Trophoblast cell (in vitro differentiated cells and primary cell): ENCODE data around the gene CYP46A1.

ENCODE experiments used
- DNase-seq, 2 donors: peaks; one replicate each; pipeline ENCODE4 v3.0.0-alpha.2; 2016
- H2AFZ ChIP-seq: 2 replicates; pipeline ENCODE4 v1.6.1; 2013; ENCODE audit warnings: low read length, moderate library complexity, mild to moderate bottlenecking; ENCODE audit not compliant: insufficient read depth, poor library complexity
- H2AK5ac ChIP-seq: 2 replicates; pipeline ENCODE4 v1.6.1; 2013; ENCODE audit warnings: mild to moderate bottlenecking, low read length
- H2BK120ac ChIP-seq: 2 replicates; pipeline ENCODE4 v1.6.1; 2013; ENCODE audit warnings: low read length, mild to moderate bottlenecking, moderate library complexity; ENCODE audit not compliant: insufficient read depth, poor library complexity
- H2BK12ac ChIP-seq: 2 replicates; pipeline ENCODE4 v1.6.1; 2013; ENCODE audit warnings: mild to moderate bottlenecking, low read length, moderate library complexity
- H2BK5ac ChIP-seq: 2 replicates; pipeline ENCODE4 v1.6.1; 2013; ENCODE audit warnings: low read length, low read depth, moderate library complexity, mild to moderate bottlenecking; ENCODE audit not compliant: poor library complexity
- H3K14ac ChIP-seq: 2 replicates; pipeline ENCODE4 v1.6.1; 2013; ENCODE audit warnings: mild to moderate bottlenecking, low read length
- H3K18ac ChIP-seq: 2 replicates; pipeline ENCODE4 v1.6.1; 2013; ENCODE audit warnings: mild to moderate bottlenecking, low read length
- H3K23ac ChIP-seq: 2 replicates; pipeline ENCODE4 v1.6.1; 2013; ENCODE audit warnings: low read length
- H3K27ac ChIP-seq: 2 replicates; pipeline ENCODE4 v1.5.1; 2013; ENCODE audit warnings: low read depth, mild to moderate bottlenecking, inconsistent platforms, low read length, moderate library complexity
- H3K27me3 ChIP-seq: 2 replicates; pipeline ENCODE4 v1.6.1; 2013; ENCODE audit warnings: inconsistent platforms, mild to moderate bottlenecking, low read length, moderate library complexity; ENCODE audit not compliant: insufficient read depth
- H3K36me3 ChIP-seq, 2 experiments: 1 replicate in 1 of 2; 2 replicates in 1 of 2; pipeline ENCODE4 v1.6.1; 2013; ENCODE audit warnings: low read length in 2 of 2, mild to moderate bottlenecking in 2 of 2, moderate library complexity in 1 of 2; ENCODE audit not compliant: insufficient read depth in 2 of 2, control insufficient read depth in 1 of 2
- H3K4ac ChIP-seq: 2 replicates; pipeline ENCODE4 v1.6.1; 2013; ENCODE audit warnings: low read depth, mild to moderate bottlenecking, low read length, moderate library complexity
- H3K4me1 ChIP-seq, 2 experiments: 1 replicate in 1 of 2; 2 replicates in 1 of 2; pipeline ENCODE4 v1.6.1; 2013; ENCODE audit warnings: low read length in 2 of 2, mild to moderate bottlenecking in 2 of 2, moderate library complexity in 1 of 2; ENCODE audit not compliant: insufficient read depth in 2 of 2, control insufficient read depth in 1 of 2
- H3K4me2 ChIP-seq: 2 replicates; pipeline ENCODE4 v1.6.1; 2013; ENCODE audit warnings: inconsistent platforms, mild to moderate bottlenecking, low read length, moderate library complexity
- H3K4me3 ChIP-seq: 2 replicates; pipeline ENCODE4 v1.5.1; 2013; ENCODE audit warnings: mild to moderate bottlenecking, low read depth, low read length, inconsistent platforms
- H3K79me1 ChIP-seq: one replicate; pipeline ENCODE4 v1.6.1; 2013; ENCODE audit warnings: low read length
- H3K79me2 ChIP-seq: 2 replicates; pipeline ENCODE4 v1.6.1; 2013; ENCODE audit warnings: low read length, mild to moderate bottlenecking; ENCODE audit not compliant: control insufficient read depth, insufficient read depth, poor library complexity
- H3K9ac ChIP-seq: 2 replicates; pipeline ENCODE4 v1.6.1; 2013; ENCODE audit warnings: mild to moderate bottlenecking, low read length
- H3K9me3 ChIP-seq: 2 replicates; pipeline ENCODE4 v1.6.1; 2013; ENCODE audit warnings: low read depth, mild to moderate bottlenecking, control low read depth, inconsistent platforms, low read length; ENCODE audit not compliant: insufficient read depth
- H4K12ac ChIP-seq: 2 replicates; pipeline ENCODE4 v1.6.1; 2013; ENCODE audit warnings: low read depth, mild to moderate bottlenecking, low read length, moderate library complexity
- H4K8ac ChIP-seq: 2 replicates; pipeline ENCODE4 v1.6.1; 2013; ENCODE audit warnings: low read depth, mild to moderate bottlenecking, low read length, moderate library complexity
- H4K91ac ChIP-seq: one replicate; pipeline ENCODE4 v1.6.1; 2013; ENCODE audit warnings: low read depth, mild to moderate bottlenecking, low read length, moderate library complexity
- WGBS: extraction: QIAGEN DNeasy Blood & Tissue Kit; methylation state at CpG from one replicate; pipeline ENCODE4 v1.1.7; 2013; ENCODE audit warnings: missing lambda C conversion rate; ENCODE audit not compliant: insufficient read length, insufficient coverage; ENCODE audit errors: extremely low coverage; 5-methylcytosine and 5-hydroxymethylcytosine counted together

The CYP46A1 gene

GRCh38 chr14:99698642-99699041, 14.5 kb downstream of the CYP46A1 start:
- H3K4me2 ChIP-seq, result no peak overlapping the region
- peaks cover 6 to 14% of the 10 kb centered on the region in 2 experiments for H3K4me1 ChIP-seq
- H4K91ac ChIP-seq, result no peak overlapping the region
- H3K79me2 ChIP-seq, result no peaks in the 10 kb centered on the region
- no peaks in the 10 kb centered on the region for H3K27me3 ChIP-seq
- H2AFZ ChIP-seq, result no peak overlapping the region
- peaks cover 2% of the 10 kb centered on the region for H3K79me1 ChIP-seq
- H3K18ac ChIP-seq, result no peak overlapping the region
- H4K8ac ChIP-seq, result no peak overlapping the region
- no peak overlapping the region for H3K27ac ChIP-seq
- H3K14ac ChIP-seq, result no peak overlapping the region
- peaks cover 3% of the 10 kb centered on the region for H3K9me3 ChIP-seq
- no peak for DNase-seq
- H4K12ac ChIP-seq, result no peak overlapping the region
- no peak overlapping the region for H3K23ac ChIP-seq
- H2AK5ac ChIP-seq, result no peak overlapping the region
- no peaks in the 10 kb centered on the region for H3K36me3 ChIP-seq
- no peak overlapping the region for H3K9ac ChIP-seq
- no CpG with 5 or more reads among the region's 5 CpGs for WGBS
- H2BK12ac ChIP-seq, result no peak overlapping the region
- no peak overlapping the region for H2BK5ac ChIP-seq
- no peak overlapping the region for H3K4ac ChIP-seq
- H3K4me3 ChIP-seq, result no peak overlapping the region
- no peak overlapping the region for H2BK120ac ChIP-seq

GRCh38 chr14:99699085-99699760, 15.1 kb downstream of the CYP46A1 start:
- no peak overlapping the region for H3K9ac ChIP-seq
- H4K12ac ChIP-seq, result no peak overlapping the region
- H3K9me3 ChIP-seq, result peaks cover 5% of the 10 kb centered on the region
- H3K14ac ChIP-seq, result no peak overlapping the region
- no peak overlapping the region for H4K91ac ChIP-seq
- H2BK5ac ChIP-seq, result no peak overlapping the region
- no peak overlapping the region for H3K4ac ChIP-seq
- no peak overlapping the region for H4K8ac ChIP-seq
- H3K4me2 ChIP-seq, result no peak overlapping the region
- no peaks in the 10 kb centered on the region for H3K27me3 ChIP-seq
- WGBS, result no CpG with 5 or more reads among the region's 12 CpGs
- no peak overlapping the region for H3K18ac ChIP-seq
- peaks cover 2% of the 10 kb centered on the region for H3K79me1 ChIP-seq
- H2AK5ac ChIP-seq, result no peak overlapping the region
- H3K4me1 ChIP-seq, result peaks cover 6 to 14% of the 10 kb centered on the region in 2 experiments
- H2BK12ac ChIP-seq, result no peak overlapping the region
- no peak overlapping the region for H3K4me3 ChIP-seq
- no peaks in the 10 kb centered on the region for H3K36me3 ChIP-seq
- H3K27ac ChIP-seq, result no peak overlapping the region
- no peak overlapping the region for H2AFZ ChIP-seq
- no peak overlapping the region for H3K23ac ChIP-seq
- DNase-seq, result no peak
- H3K79me2 ChIP-seq, result no peaks in the 10 kb centered on the region
- H2BK120ac ChIP-seq, result no peak overlapping the region

GRCh38 chr14:99699861-99700260, 15.8 kb downstream of the CYP46A1 start:
- Histone ChIP-seq H3K27me3 (no peaks in the 10 kb centered on the region), H3K4me1 (peaks cover 6 to 14% of the 10 kb centered on the region in 2 experiments)

GRCh38 chr14:99700379-99700778, 16.3 kb downstream of the CYP46A1 start:
- H3K4me3 ChIP-seq, result no peak overlapping the region
- no peak for DNase-seq
- no peak overlapping the region for H3K4ac ChIP-seq
- H3K36me3 ChIP-seq, result no peaks in the 10 kb centered on the region
- no peaks in the 10 kb centered on the region for H3K79me2 ChIP-seq
- no peak overlapping the region for H4K12ac ChIP-seq
- no peak overlapping the region for H3K18ac ChIP-seq
- no peak overlapping the region for H4K8ac ChIP-seq
- H3K27me3 ChIP-seq, result no peaks in the 10 kb centered on the region
- peaks cover 5% of the 10 kb centered on the region for H3K9me3 ChIP-seq
- no peak overlapping the region for H2BK5ac ChIP-seq
- H2BK12ac ChIP-seq, result no peak overlapping the region
- peaks cover 6 to 14% of the 10 kb centered on the region in 2 experiments for H3K4me1 ChIP-seq
- no peak overlapping the region for H4K91ac ChIP-seq
- peaks cover 2% of the 10 kb centered on the region for H3K79me1 ChIP-seq
- no peak overlapping the region for H3K27ac ChIP-seq
- H3K4me2 ChIP-seq, result no peak overlapping the region
- no peak overlapping the region for H2BK120ac ChIP-seq
- no peak overlapping the region for H2AFZ ChIP-seq
- H3K14ac ChIP-seq, result no peak overlapping the region
- no peak overlapping the region for H2AK5ac ChIP-seq
- H3K9ac ChIP-seq, result no peak overlapping the region
- no peak overlapping the region for H3K23ac ChIP-seq
- no CpG with 5 or more reads among the region's 6 CpGs for WGBS

More at GRCh38 chr14:99699861-99700260, 15.8 kb downstream of the CYP46A1 start:
- no peak overlapping the region for H2BK12ac ChIP-seq
- no peak overlapping the region for H3K14ac ChIP-seq
- H2BK5ac ChIP-seq, result no peak overlapping the region
- H3K9me3 ChIP-seq, result peaks cover 5% of the 10 kb centered on the region
- no peak overlapping the region for H2BK120ac ChIP-seq
- no peak overlapping the region for H4K91ac ChIP-seq
- H3K23ac ChIP-seq, result no peak overlapping the region
- H3K79me1 ChIP-seq, result peaks cover 2% of the 10 kb centered on the region
- no CpG with 5 or more reads among the region's 16 CpGs for WGBS
- H3K18ac ChIP-seq, result no peak overlapping the region
- H3K79me2 ChIP-seq, result no peaks in the 10 kb centered on the region
- no peak overlapping the region for H3K9ac ChIP-seq
- no peak overlapping the region for H4K12ac ChIP-seq
- no peak for DNase-seq
- H3K27ac ChIP-seq, result no peak overlapping the region
- H2AK5ac ChIP-seq, result no peak overlapping the region
- H3K4me2 ChIP-seq, result no peak overlapping the region
- H3K36me3 ChIP-seq, result no peaks in the 10 kb centered on the region
- no peak overlapping the region for H3K4me3 ChIP-seq
- H3K4ac ChIP-seq, result no peak overlapping the region
- no peak overlapping the region for H4K8ac ChIP-seq
- H2AFZ ChIP-seq, result no peak overlapping the region
